ENCODE results near the gene FANCG. TPM values are rescaled to one million over a fixed set of nuclear protein-coding genes. Genes with fewer than 3 reads are reported as not detected.

FANCG gene
- total RNA-seq (10 to 100 TPM; 19.6 to 84.9 (median 26.7) TPM), polyA plus RNA-seq (10 to 100 TPM in 1 of 2 donors, 1 to 10 TPM in 1; 8.7 to 12.6 TPM), total RNA-seq (10.4 reads per million, percentile 36 among the genes with 10 or more reads in this experiment)

DNA sequence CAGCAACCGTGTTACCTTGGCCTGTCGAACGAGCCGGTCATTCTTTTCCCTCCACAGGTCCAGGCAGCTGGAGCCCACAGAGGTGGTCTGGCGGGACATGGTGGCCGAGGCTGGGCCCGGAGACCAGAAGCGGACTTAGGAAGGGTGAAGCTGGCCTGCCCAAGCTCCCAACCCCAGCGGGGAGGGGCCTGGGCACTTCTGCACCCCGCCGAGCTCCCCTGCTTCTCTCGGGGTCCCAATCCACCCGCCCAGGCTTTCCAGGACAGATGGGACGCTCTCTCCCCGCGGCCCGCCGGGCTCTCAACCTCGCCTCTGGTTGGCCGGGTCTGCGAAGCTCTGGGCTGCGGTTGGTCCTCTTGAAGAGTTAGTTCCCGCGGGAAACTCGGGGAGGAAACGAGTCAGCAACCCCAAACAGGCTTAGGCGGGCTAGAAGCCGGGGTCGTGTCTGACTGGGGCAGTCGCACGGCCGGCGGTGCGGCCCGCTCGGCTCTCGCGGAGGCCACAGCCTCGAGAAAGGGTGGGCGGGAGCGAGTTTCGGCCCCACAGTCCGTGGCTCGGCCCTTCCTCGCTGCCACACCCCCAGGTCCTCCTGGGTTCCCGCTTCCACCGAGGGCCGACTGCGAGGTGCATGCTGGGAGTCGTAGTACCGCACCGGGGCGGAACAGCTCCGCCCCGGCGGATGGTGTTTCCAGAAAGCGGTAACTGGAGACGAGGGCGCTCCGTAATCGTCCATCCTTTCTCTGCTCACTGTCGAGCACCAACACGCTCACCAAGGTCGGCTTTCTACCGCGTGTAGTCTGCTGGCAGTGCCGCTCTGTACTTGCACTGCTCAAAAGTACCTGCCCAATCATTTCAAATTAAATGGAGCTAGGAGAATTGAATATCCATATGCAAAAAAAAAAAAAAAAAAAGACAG is at the start of gene FANCG:
Gene FANCG, minus strand, starts transcription at position 517 of the 916 bp plus-strand sequence. Its CDS starts 418 bp downstream, at position 99.
- H3K27ac Mint-ChIP-seq: peak within 1 kb of the TSS; percentile 76 to 99 (median 91)
- POLR2A ChIA-PET: interaction anchor here (0.6 to 5.9 kb wide), 9 partner anchors 9 to 566 kb away, joined by 3 to 88 read pairs (median 6); partner anchors contain the start of genes ATOSB, PIGO and STOML2
- ATAC-seq (peak; percentile 98), DNase-seq (peak; percentile 60 to 87 (median 73))
- H3K36me3 ChIP-seq (ENCODE audit: control insufficient read depth in 2 of 3, insufficient read depth in 3 of 3, low read length in 3 of 3): peaks cover 0 to 9% (median 0%) of the 10 kb centered on the region in 3 experiments
- no peaks in the 10 kb centered on the region for H3K27me3 Mint-ChIP-seq
- no peaks in the 10 kb centered on the region for H3K9me3 Mint-ChIP-seq
- H3K27ac ChIP-seq (ENCODE audit: low read depth, low read length): peak within 1 kb of the TSS; percentile 74
- H3K4me1 ChIP-seq (ENCODE audit: control insufficient read depth in 2 of 2, insufficient read depth in 2 of 2, low read length in 2 of 2): peaks cover 8 to 10% of the 10 kb centered on the region in 2 donors
- intact Hi-C loops (cut with micrococcal nuclease): loop anchor here (1.0 to 10.0 kb wide), 9 partner anchors 7 to 735 kb away; partner anchors contain the start of genes PIGO (in 2 of the 2), VCP (in 2 of the 2), CCL27 (in 1 of the 2) and CREB3 (in 1 of the 2)
- H3K4me1 Mint-ChIP-seq: peaks cover 13 to 38% (median 24%) of the 10 kb centered on the region in 7 donors
- no peaks in the 10 kb centered on the region for H3K9me3 ChIP-seq (ENCODE audit: control insufficient read depth in 2 of 3, low read length in 3 of 3)
- peak within 1 kb of the TSS; percentile 84 for H3K4me3 ChIP-seq (ENCODE audit: low read length)
- CTCF ChIA-PET: interaction anchor here (1.2 to 4.1 kb wide), 4 partner anchors 8 to 180 kb away, joined by 4 to 19 read pairs (median 4); partner anchors contain the start of gene PIGO
- H3K27me3 ChIP-seq (ENCODE audit: control insufficient read depth in 2 of 2, insufficient read depth in 2 of 2, low read length in 2 of 2): no peaks in the 10 kb centered on the region
- H3K4me3 Mint-ChIP-seq: peak within 1 kb of the TSS; percentile 84 to 98 (median 94)
- peaks cover 0 to 7% (median 5%) of the 10 kb centered on the region in 5 donors for H3K36me3 Mint-ChIP-seq

DNA sequence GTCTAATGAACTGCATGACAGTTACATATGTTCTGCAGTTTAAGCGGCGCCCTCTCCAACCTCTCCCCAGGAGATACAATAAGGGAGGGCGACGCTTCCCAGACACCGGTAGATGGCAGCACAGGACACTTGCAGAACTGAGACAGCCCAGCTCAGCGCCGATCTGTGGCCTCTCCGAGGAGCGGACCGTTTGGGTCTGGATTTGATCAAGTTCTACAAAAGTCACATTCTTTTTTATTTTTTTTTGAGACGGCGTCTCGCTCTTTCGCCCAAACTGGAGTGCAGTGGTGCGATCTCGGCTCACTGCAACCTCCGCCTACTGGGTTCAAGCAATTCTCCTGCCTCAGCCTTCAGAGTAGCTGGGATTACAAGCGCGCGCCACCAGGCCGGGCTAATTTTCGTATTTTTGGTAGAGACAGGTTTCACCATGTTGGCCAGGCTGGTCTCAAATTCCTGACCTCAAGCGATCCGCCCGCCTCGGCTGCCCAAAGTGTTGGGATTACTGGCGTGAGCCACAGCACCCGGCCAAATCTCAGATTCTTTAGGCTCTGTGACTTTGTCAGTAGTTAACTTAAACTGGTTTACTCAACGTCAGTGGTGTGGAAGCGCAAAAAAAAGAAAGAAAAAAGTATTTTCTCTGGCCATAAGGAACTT is 37.3 kb upstream of the FANCG start:
- peaks cover 27 to 43% (median 41%) of the 10 kb centered on the region in 7 donors for H3K4me1 Mint-ChIP-seq
- no peaks in the 10 kb centered on the region for H3K27me3 ChIP-seq (ENCODE audit: control insufficient read depth in 2 of 2, insufficient read depth in 2 of 2, low read length in 2 of 2)
- intact Hi-C loops (cut with micrococcal nuclease): loop anchor here (1.0 to 10.0 kb wide), 31 partner anchors 14 to 1952 kb away; partner anchors contain the start of genes CREB3 (in 2 of the 2), DNAJB5 (in 2 of the 2), PIGO (in 2 of the 2) and RNF38 (in 2 of the 2)
- peak overlapping the region; percentile 89 to 98 (median 94) for H3K27ac Mint-ChIP-seq
- ChIA-PET CTCF (interaction anchor here (0.6 to 2.6 kb wide), 10 partner anchors 14 to 504 kb away, joined by 3 to 19 read pairs (median 6); partner anchors contain the start of gene STOML2), POLR2A (interaction anchor here (1.0 to 4.6 kb wide), 3 partner anchors 14 to 135 kb away, joined by 3 to 32 read pairs (median 7); partner anchors contain the start of genes PIGO and STOML2)
- no peaks in the 10 kb centered on the region for H3K9me3 Mint-ChIP-seq
- ATAC-seq (peak; percentile 77), DNase-seq (peak; percentile 67 to 91 (median 87))
- H3K9me3 ChIP-seq (ENCODE audit: control insufficient read depth in 2 of 3, low read length in 3 of 3): no peaks in the 10 kb centered on the region
- H3K4me3 ChIP-seq (ENCODE audit: low read length): peak overlapping the region; percentile 82
- peaks cover 26 to 33% of the 10 kb centered on the region in 2 donors for H3K4me1 ChIP-seq (ENCODE audit: control insufficient read depth in 2 of 2, insufficient read depth in 2 of 2, low read length in 2 of 2)
- H3K36me3 Mint-ChIP-seq: peaks cover 0 to 2% (median 0%) of the 10 kb centered on the region in 5 donors
- peak overlapping the region; percentile 79 for H3K27ac ChIP-seq (ENCODE audit: low read depth, low read length)
- peaks cover 0 to 6% (median 0%) of the 10 kb centered on the region in 5 donors for H3K27me3 Mint-ChIP-seq
- H3K36me3 ChIP-seq (ENCODE audit: control insufficient read depth in 2 of 3, insufficient read depth in 3 of 3, low read length in 3 of 3): no peaks in the 10 kb centered on the region
- H3K4me3 Mint-ChIP-seq: peak overlapping the region; percentile 88 to 100 (median 93)

DNA sequence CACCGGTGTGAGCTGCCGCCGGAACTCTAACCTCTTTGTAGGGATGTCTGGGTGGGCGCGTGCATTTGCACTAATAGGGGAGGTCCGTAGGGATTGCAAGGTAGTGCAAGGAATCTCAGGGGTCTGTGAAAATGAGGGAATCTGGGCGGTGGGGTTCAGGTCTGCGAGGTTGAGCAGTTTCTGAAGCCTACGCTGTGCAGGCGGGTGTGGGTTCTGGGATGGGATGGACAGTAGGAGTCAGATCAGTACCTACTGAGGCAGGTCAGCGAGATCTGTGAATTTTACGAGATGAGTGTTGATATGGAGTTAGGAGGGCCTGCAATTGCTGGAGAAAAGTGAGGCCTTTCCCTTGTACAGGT is 36.8 kb upstream of the FANCG start:
- peaks cover 0 to 6% (median 0%) of the 10 kb centered on the region in 5 donors for H3K27me3 Mint-ChIP-seq
- no peaks in the 10 kb centered on the region for H3K27me3 ChIP-seq (ENCODE audit: control insufficient read depth in 2 of 2, insufficient read depth in 2 of 2, low read length in 2 of 2)
- peak overlapping the region; percentile 82 for H3K4me3 ChIP-seq (ENCODE audit: low read length)
- peak overlapping the region; percentile 79 for H3K27ac ChIP-seq (ENCODE audit: low read depth, low read length)
- peaks cover 30 to 37% of the 10 kb centered on the region in 2 donors for H3K4me1 ChIP-seq (ENCODE audit: control insufficient read depth in 2 of 2, insufficient read depth in 2 of 2, low read length in 2 of 2)
- DNase-seq: no peak
- H3K36me3 Mint-ChIP-seq: peaks cover 0 to 2% (median 0%) of the 10 kb centered on the region in 5 donors
- ChIA-PET POLR2A (interaction anchor here (1.0 to 4.6 kb wide), 4 partner anchors 13 to 135 kb away, joined by 3 to 32 read pairs (median 9); partner anchors contain the start of genes PIGO, STOML2 and VCP), CTCF (interaction anchor here (0.6 to 2.6 kb wide), 9 partner anchors 14 to 504 kb away, joined by 3 to 19 read pairs (median 5); partner anchors contain the start of gene STOML2)
- H3K9me3 Mint-ChIP-seq: no peaks in the 10 kb centered on the region
- no peak for ATAC-seq
- peak overlapping the region; percentile 88 to 100 (median 93) for H3K4me3 Mint-ChIP-seq
- H3K4me1 Mint-ChIP-seq: peaks cover 31 to 48% (median 46%) of the 10 kb centered on the region in 7 donors
- H3K27ac Mint-ChIP-seq: peak overlapping the region; percentile 89 to 98 (median 94)
- no peaks in the 10 kb centered on the region for H3K9me3 ChIP-seq (ENCODE audit: control insufficient read depth in 2 of 3, low read length in 3 of 3)
- no peaks in the 10 kb centered on the region for H3K36me3 ChIP-seq (ENCODE audit: control insufficient read depth in 2 of 3, insufficient read depth in 3 of 3, low read length in 3 of 3)
- intact Hi-C loops (cut with micrococcal nuclease): loop anchor here (1.0 to 10.0 kb wide), 31 partner anchors 13 to 1952 kb away; partner anchors contain the start of genes CREB3 (in 2 of the 2), DNAJB5 (in 2 of the 2), PIGO (in 2 of the 2) and RNF38 (in 2 of the 2)

DNA sequence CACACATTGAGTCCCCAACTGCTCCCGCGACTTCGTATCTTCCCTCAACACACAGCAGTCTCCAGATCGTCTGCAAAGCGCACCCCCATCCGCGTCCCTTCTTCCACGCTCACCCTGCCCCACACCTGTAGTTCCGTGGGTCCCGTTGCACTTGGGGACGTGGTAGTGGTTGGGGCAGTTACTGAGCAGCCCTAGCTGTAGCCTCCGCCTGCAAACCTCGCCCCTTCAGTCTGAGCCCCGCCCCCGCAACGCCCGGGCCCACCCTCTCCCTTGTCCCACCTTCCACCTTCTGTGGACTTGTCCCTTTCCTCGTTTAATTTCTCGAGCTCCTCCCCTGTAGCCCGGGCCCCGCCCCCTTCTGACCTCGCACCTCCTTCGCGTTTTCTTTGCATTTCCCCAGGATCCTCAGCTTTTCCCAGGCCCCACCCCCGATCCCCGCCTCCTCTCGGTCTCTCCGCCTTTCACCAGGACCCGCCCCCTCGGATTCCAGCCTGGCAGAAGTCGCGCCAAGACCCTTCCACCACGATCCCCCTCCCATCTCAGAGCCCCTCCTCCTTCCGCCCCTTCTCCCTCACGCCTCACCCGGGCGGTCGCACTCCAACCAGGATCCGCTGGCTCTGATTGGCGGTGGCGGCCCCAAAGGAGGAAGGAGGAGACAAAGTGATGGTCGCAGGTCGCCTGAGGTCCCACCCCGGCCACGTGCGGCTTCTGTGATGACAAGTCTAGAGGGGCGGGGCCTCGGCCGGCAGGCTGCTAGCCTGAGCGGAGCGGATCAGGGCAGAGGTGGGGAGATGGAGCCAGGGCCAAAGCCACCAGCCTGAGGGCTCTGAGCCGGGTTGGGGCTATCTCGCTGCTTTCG is 36.2 kb upstream of the FANCG start, which contains the start of gene ATOSB:
Gene ATOSB, minus strand, starts transcription at position 183 of the 859 bp plus-strand sequence. CDS start 7,588 bp downstream, outside the sequence.
- H3K4me1 Mint-ChIP-seq: peaks cover 32 to 53% (median 50%) of the 10 kb centered on the region in 7 donors
- H3K9me3 Mint-ChIP-seq: no peaks in the 10 kb centered on the region
- peak within 1 kb of the TSS; percentile 89 to 98 (median 94) for H3K27ac Mint-ChIP-seq
- Histone ChIP-seq H3K9me3 (ENCODE audit: control insufficient read depth in 2 of 3, low read length in 3 of 3) (no peaks in the 10 kb centered on the region), H3K27me3 (ENCODE audit: control insufficient read depth in 2 of 2, insufficient read depth in 2 of 2, low read length in 2 of 2) (no peaks in the 10 kb centered on the region), H3K4me1 (ENCODE audit: control insufficient read depth in 2 of 2, insufficient read depth in 2 of 2, low read length in 2 of 2) (peaks cover 32 to 40% of the 10 kb centered on the region in 2 donors), H3K27ac (ENCODE audit: low read depth, low read length) (peak within 1 kb of the TSS; percentile 79), H3K4me3 (ENCODE audit: low read length) (peak within 1 kb of the TSS; percentile 82), H3K36me3 (ENCODE audit: control insufficient read depth in 2 of 3, insufficient read depth in 3 of 3, low read length in 3 of 3) (no peaks in the 10 kb centered on the region)
- DNase-seq (peak; percentile 78 to 89 (median 84)), ATAC-seq (peak; percentile 71)
- POLR2A ChIA-PET: interaction anchor here (0.8 to 4.6 kb wide), 5 partner anchors 9 to 44 kb away, joined by 3 to 32 read pairs (median 7); partner anchors contain the start of genes FANCG, PIGO, STOML2 and VCP
- peaks cover 0 to 4% (median 0%) of the 10 kb centered on the region in 5 donors for H3K27me3 Mint-ChIP-seq
- peaks cover 0 to 2% (median 0%) of the 10 kb centered on the region in 5 donors for H3K36me3 Mint-ChIP-seq
- CTCF ChIA-PET: interaction anchor here (0.6 to 2.9 kb wide), 10 partner anchors 10 to 437 kb away, joined by 3 to 19 read pairs (median 7); partner anchors contain the start of genes PIGO and STOML2
- peak within 1 kb of the TSS; percentile 88 to 100 (median 93) for H3K4me3 Mint-ChIP-seq
- intact Hi-C loops (cut with micrococcal nuclease): loop anchor here (1.0 to 10.0 kb wide), 32 partner anchors 13 to 1951 kb away; partner anchors contain the start of genes CREB3 (in 2 of the 2), DNAJB5 (in 2 of the 2), PIGO (in 2 of the 2) and RNF38 (in 2 of the 2)
